ENCODE results near the gene ADD1.

The ADD1 gene

GRCh38 chr4:2848449-2848848 lies 4.8 kb downstream of the ADD1 start:
- TF ChIP-seq CTCF (IDR thresholded peaks at IDR 0.05) = no peak
- H3K27ac ChIP-seq = no peak overlapping the region
- no peaks in the 10 kb centered on the region for H3K27me3 ChIP-seq
- H3K36me3 ChIP-seq = peaks cover under 1 to 1% (median 1%) of the 10 kb centered on the region in 3 donors
- peaks cover 0 to 74% (median 49%) of the 10 kb centered on the region in 4 donors for H3K4me1 ChIP-seq
- H3K9me3 ChIP-seq = no peaks in the 10 kb centered on the region
- DNase-seq = no peak
- intact Hi-C loops (cut with DNase I; ENCODE audit: low total_unique reads) = no loop called here
- no peak overlapping the region for H3K4me3 ChIP-seq

- intact Hi-C loops (cut with DNase I; ENCODE audit: low total_unique reads) = no loop called here
Measured at GRCh38 chr4:2849267-2850152, 5.9 kb downstream of the ADD1 start.

GRCh38 chr4:2850966-2851798 lies 7.5 kb downstream of the ADD1 start:
- intact Hi-C loops (cut with DNase I; ENCODE audit: low total_unique reads) = no loop called here
- no peaks in the 10 kb centered on the region for H3K27me3 ChIP-seq
- peaks cover 0 to 82% (median 40%) of the 10 kb centered on the region in 4 donors for H3K4me1 ChIP-seq
- no peak for TF ChIP-seq CTCF (IDR thresholded peaks at IDR 0.05)
- H3K36me3 ChIP-seq = peaks cover 10 to 15% (median 10%) of the 10 kb centered on the region in 3 donors
- no peak overlapping the region for H3K27ac ChIP-seq
- H3K9me3 ChIP-seq = no peaks in the 10 kb centered on the region
- no peak for DNase-seq
- H3K4me3 ChIP-seq = no peak overlapping the region

More at GRCh38 chr4:2849267-2850152, 5.9 kb downstream of the ADD1 start:
- H3K4me3 ChIP-seq = no peak overlapping the region
- no peak for DNase-seq
- H3K27me3 ChIP-seq = no peaks in the 10 kb centered on the region
- peaks cover 0 to 83% (median 48%) of the 10 kb centered on the region in 4 donors for H3K4me1 ChIP-seq
- no peaks in the 10 kb centered on the region for H3K9me3 ChIP-seq
- peaks cover 10 to 11% (median 10%) of the 10 kb centered on the region in 3 donors for H3K36me3 ChIP-seq
- TF ChIP-seq CTCF (IDR thresholded peaks at IDR 0.05) = no peak
- no peak overlapping the region for H3K27ac ChIP-seq

GRCh38 chr4:2852481-2852921 lies 8.9 kb downstream of the ADD1 start:
- Histone ChIP-seq H3K27ac (no peak overlapping the region), H3K4me1 (peaks cover 0 to 69% (median 37%) of the 10 kb centered on the region in 4 donors), H3K36me3 (peaks cover 10 to 15% (median 10%) of the 10 kb centered on the region in 3 donors), H3K27me3 (no peaks in the 10 kb centered on the region), H3K4me3 (no peak overlapping the region), H3K9me3 (no peaks in the 10 kb centered on the region)
- DNase-seq = no peak
- no peak for TF ChIP-seq CTCF (IDR thresholded peaks at IDR 0.05)
- intact Hi-C loops (cut with DNase I; ENCODE audit: low total_unique reads) = no loop called here

GRCh38 chr4:2855584-2855983 lies 11.9 kb downstream of the ADD1 start:
- Histone ChIP-seq H3K4me1 (peaks cover 0 to 74% (median 38%) of the 10 kb centered on the region in 4 donors), H3K4me3 (no peak overlapping the region), H3K27ac (no peak overlapping the region), H3K9me3 (no peaks in the 10 kb centered on the region), H3K27me3 (no peaks in the 10 kb centered on the region), H3K36me3 (peaks cover 10 to 15% (median 10%) of the 10 kb centered on the region in 3 donors)
- TF ChIP-seq CTCF (IDR thresholded peaks at IDR 0.05) = no peak
- DNase-seq = no peak
- intact Hi-C loops (cut with DNase I; ENCODE audit: low total_unique reads) = no loop called here
